Skeletal muscle satellite cell (primary cell): ENCODE data around the gene ME3.
"Not testable (repeated sequence)": the region's sequence is repeated elsewhere in the genome, so short reads cannot be mapped to it uniquely, and the experiment has no call there.

Source experiments
- H3K27me3 ChIP-seq: 2 replicates; pipeline ENCODE4 v1.7.0; 2013; ENCODE audit warnings: low read length; ENCODE audit not compliant: control insufficient read depth, insufficient read depth
- H3K36me3 ChIP-seq: 2 replicates; pipeline ENCODE4 v1.7.0; 2013; ENCODE audit warnings: mild to moderate bottlenecking, control low read depth, low read length; ENCODE audit not compliant: insufficient read depth
- H3K4me1 ChIP-seq: 2 replicates; pipeline ENCODE4 v1.7.0; 2013; ENCODE audit warnings: low read length; ENCODE audit not compliant: control insufficient read depth, insufficient read depth
- H3K4me2 ChIP-seq: 2 replicates; pipeline ENCODE4 v1.7.0; 2013; ENCODE audit warnings: mild to moderate bottlenecking, low read length
- H3K4me3 ChIP-seq: 2 replicates; pipeline ENCODE4 v1.7.0; 2013; ENCODE audit warnings: low read length
- H3K9ac ChIP-seq: 2 replicates; pipeline ENCODE4 v1.7.0; 2013; ENCODE audit warnings: mild to moderate bottlenecking, low read depth, low read length, moderate library complexity
- H3K9me3 ChIP-seq: replicated peaks from 2 replicates; pipeline ENCODE4 v1.7.0; 2013; ENCODE audit warnings: mild to moderate bottlenecking, control low read depth, low read length

ME3 gene

DNA sequence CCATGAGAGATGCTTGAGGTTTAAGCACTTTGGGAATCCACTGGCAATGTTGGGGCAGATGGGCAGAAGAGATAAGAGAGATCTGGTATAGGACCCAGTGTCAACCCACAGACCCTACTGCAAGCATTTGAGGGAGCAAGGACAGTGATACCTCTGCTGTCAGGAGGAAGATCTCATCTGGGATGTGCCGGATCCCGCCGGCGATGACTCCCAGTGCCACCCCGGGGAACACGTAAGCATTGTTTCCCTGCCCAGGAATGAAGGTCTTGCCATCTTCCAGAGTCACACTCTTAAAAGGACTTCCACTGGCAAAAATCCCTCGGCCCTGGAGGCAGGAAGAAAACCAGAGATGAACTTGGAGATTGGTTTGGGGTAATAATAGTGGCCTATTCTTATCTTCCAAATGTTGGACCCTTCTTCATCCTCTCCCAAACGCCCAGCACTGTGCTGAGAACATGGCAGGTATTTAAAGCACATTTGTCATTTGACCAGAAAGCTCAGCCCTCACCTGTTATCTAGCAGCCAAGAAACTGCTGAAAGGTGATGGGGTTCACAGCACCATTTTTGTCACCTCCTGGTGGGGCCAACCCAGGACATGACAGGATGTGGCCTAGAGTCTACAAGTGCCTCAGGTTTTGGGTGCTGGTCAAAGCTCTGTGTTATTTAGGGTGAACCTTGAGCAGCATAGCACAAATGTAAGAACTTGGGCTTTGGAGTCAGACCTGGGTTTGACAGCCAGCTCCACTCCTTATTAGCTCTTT is 226.1 kb downstream of the ME3 start:
- Histone ChIP-seq H3K36me3 (peaks cover 3% of the 10 kb centered on the region), H3K4me1 (no peaks in the 10 kb centered on the region), H3K27me3 (no peaks in the 10 kb centered on the region), H3K9ac (no peak overlapping the region), H3K4me3 (no peak overlapping the region), H3K4me2 (no peak overlapping the region), H3K9me3 (no peaks in the 10 kb centered on the region)

DNA sequence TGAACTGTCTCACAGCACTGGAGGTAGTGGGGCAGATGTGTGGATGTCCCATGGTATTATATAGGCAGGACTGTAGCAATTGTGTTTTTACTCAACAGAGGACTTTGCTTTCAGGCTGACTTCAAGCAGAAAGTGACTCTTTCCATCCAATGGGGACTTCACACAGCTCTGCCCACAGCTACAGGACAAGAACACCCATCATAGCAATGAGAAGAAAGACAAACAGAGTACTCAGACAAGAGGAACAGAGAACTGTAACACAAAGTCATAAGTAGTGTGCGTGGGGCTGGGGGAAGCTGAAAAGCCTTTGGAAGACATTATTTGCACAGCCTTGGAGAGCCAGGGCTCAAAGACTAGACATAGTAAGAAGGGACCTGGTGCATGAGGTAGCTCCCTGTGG is 227.4 kb downstream of the ME3 start:
- peaks cover 3% of the 10 kb centered on the region for H3K36me3 ChIP-seq
- H3K4me1 ChIP-seq = peaks cover 9% of the 10 kb centered on the region
- H3K9me3 ChIP-seq = no peaks in the 10 kb centered on the region
- H3K4me3 ChIP-seq = no peak overlapping the region
- no peak overlapping the region for H3K4me2 ChIP-seq
- no peaks in the 10 kb centered on the region for H3K27me3 ChIP-seq
- H3K9ac ChIP-seq = no peak overlapping the region

DNA sequence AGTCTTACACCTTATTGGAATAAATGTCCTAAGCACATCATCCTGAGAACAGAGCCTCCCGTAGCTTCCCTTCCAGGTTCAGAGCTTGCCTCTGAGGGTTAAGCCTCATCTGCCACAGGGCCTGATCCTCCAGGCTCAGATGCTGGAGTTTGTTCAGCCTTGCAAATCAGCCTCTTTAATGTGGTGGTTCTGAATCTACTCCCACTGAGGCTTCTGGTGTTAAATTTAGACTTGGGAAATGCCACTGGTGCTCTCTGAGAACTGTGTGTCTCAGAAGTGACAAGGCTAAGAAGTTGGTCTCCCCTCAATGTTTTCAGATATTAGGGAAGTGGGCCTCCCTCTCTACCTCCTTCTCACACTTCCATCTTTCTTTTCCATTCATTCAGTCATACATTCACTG is 229.0 kb downstream of the ME3 start:
- no peak overlapping the region for H3K4me3 ChIP-seq
- H3K4me2 ChIP-seq = no peak overlapping the region
- H3K9me3 ChIP-seq = no peaks in the 10 kb centered on the region
- no peak overlapping the region for H3K9ac ChIP-seq
- H3K36me3 ChIP-seq = peaks cover 3% of the 10 kb centered on the region
- H3K27me3 ChIP-seq = no peaks in the 10 kb centered on the region
- peaks cover 14% of the 10 kb centered on the region for H3K4me1 ChIP-seq

DNA sequence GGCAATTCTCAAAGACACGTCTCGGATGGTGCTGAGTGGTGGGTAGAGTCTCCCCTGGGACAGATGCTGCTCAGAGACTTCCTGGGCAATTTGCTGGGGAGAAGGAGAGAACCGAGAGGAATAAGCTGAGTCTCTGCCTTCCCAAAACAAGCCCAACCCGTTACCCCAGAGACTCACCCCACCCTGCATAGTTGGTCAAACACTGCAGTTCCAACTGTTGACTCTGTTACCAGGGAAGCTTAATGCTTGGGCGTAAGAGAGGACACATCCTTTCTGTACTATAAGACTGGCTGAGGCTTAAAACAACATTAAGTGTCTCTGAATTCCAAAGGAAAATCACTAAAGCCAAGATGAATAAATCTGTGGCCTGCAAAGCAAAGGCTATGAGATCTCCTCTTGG is 229.6 kb downstream of the ME3 start:
- Histone ChIP-seq H3K4me2 (no peak overlapping the region), H3K4me3 (no peak overlapping the region), H3K4me1 (peaks cover 14% of the 10 kb centered on the region), H3K9me3 (no peaks in the 10 kb centered on the region), H3K27me3 (no peaks in the 10 kb centered on the region), H3K36me3 (peaks cover 3% of the 10 kb centered on the region), H3K9ac (no peak overlapping the region)

DNA sequence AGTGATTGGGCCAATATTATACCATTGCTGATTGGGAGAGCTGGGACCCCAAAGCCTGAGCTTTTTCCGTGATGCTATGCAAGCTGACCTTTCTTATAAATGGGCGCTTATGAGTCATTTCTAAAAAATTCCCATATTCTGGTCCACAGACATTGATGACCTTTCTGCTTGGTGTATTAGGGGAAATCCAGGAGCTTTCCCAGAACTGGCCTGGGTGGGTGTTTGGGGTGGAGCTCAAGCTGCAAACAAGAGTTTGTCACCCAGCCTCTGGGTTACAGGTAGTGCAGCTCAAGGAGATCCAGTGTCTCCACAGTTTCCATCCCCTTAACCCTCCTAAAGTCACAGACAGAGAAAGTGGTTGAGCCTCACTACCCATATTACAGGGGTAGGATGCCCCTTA is 230.0 kb downstream of the ME3 start:
- Histone ChIP-seq H3K4me1 (peaks cover 14% of the 10 kb centered on the region), H3K4me3 (no peak overlapping the region), H3K4me2 (no peak overlapping the region), H3K9me3 (no peaks in the 10 kb centered on the region), H3K27me3 (no peaks in the 10 kb centered on the region), H3K9ac (no peak overlapping the region), H3K36me3 (peaks cover 3% of the 10 kb centered on the region)

DNA sequence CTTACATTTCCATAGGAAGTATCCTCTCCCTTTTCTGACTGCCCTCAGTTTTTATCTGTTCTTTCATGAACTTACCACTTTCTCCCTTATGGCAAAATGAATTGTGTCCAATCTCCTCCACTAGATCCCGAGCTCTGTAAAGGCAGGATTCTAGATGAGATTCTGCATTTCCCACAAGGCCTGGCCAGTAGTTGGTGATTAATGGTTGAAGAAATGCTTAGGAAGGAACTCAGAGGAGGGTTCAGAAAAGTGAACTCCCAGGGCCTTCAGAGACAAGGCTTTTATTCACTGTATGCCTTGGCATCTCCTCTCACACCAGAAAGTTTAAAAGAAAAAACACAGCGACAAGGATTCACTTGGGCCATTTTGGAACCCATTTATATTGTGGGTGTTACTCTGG is 231.6 kb downstream of the ME3 start:
- Histone ChIP-seq H3K4me2 (no peak overlapping the region), H3K4me1 (peaks cover 14% of the 10 kb centered on the region), H3K36me3 (peaks cover 3% of the 10 kb centered on the region), H3K27me3 (no peaks in the 10 kb centered on the region), H3K9me3 (no peaks in the 10 kb centered on the region), H3K4me3 (no peak overlapping the region), H3K9ac (no peak overlapping the region)

DNA sequence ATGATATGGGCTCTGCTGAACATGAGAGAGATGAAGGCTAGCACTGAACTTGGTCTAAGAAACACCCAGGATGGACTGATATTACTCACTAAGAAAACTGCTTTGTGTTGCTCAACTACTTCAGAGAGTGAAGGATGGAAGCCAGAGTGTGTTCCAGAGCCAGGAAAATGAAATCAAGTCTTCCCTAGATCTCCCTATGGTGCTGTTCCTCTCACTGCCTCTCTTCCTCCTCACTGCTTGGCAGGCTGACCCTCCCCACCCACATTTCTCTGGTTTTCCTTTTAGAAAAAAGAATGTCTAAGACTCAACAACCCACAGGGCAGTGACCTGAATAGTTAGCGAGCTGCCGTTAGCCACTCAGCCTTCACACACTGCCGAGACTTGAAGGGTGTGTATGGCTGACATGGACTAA is 232.1 kb downstream of the ME3 start:
- peaks cover 3% of the 10 kb centered on the region for H3K36me3 ChIP-seq
- no peak overlapping the region for H3K4me2 ChIP-seq
- no peak overlapping the region for H3K4me3 ChIP-seq
- peaks cover 14% of the 10 kb centered on the region for H3K4me1 ChIP-seq
- H3K9ac ChIP-seq = no peak overlapping the region
- no peaks in the 10 kb centered on the region for H3K9me3 ChIP-seq
- no peaks in the 10 kb centered on the region for H3K27me3 ChIP-seq

DNA sequence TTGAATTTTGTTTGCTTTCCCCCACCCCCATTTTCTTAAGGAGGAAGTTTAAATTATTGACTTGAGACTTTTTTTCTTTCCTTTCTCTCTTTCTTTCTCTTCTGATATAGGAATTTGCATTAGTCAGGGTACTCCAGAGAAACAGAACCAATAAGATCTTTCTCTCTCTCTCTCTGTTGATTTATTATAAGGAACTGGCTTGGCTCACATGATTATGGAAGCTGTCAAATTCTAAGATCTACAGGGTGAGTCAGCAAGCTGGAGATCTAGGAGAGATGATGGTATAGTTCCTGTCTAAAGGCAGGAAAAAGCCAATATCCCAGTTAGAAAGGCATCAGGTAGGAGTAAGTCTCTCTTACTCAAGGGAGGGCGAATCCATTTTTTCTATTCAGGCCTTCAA is 233.7 kb downstream of the ME3 start:
- no peaks in the 10 kb centered on the region for H3K27me3 ChIP-seq
- H3K9ac ChIP-seq = no peak overlapping the region
- no peaks in the 10 kb centered on the region for H3K9me3 ChIP-seq
- no peak overlapping the region for H3K4me2 ChIP-seq
- no peak overlapping the region for H3K4me3 ChIP-seq
- peaks cover 14% of the 10 kb centered on the region for H3K4me1 ChIP-seq
- peaks cover under 1% of the 10 kb centered on the region for H3K36me3 ChIP-seq

DNA sequence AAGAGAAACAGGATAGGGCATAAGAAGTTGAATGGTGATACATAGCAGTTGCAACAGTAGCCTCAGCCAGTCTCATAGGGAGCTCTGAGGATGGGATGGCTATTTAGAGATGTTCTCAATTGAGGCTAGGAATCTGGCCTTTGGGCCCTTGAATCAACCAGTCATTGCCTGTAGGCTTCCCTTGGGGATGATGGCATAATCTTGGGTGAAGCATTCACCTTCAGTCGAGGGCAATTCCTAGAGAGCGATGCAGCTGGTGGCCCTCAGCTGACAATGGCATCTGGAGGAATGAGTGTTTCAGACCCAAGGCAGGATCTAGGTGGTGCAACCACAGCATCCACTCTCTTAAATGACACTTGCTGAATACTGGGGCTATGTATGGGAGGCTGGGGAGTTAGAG is 236.7 kb downstream of the ME3 start:
- Histone ChIP-seq H3K4me3 (no peak overlapping the region), H3K4me2 (no peak overlapping the region), H3K27me3 (no peaks in the 10 kb centered on the region), H3K9me3 (no peaks in the 10 kb centered on the region), H3K4me1 (peaks cover 12% of the 10 kb centered on the region), H3K9ac (no peak overlapping the region), H3K36me3 (no peaks in the 10 kb centered on the region)

DNA sequence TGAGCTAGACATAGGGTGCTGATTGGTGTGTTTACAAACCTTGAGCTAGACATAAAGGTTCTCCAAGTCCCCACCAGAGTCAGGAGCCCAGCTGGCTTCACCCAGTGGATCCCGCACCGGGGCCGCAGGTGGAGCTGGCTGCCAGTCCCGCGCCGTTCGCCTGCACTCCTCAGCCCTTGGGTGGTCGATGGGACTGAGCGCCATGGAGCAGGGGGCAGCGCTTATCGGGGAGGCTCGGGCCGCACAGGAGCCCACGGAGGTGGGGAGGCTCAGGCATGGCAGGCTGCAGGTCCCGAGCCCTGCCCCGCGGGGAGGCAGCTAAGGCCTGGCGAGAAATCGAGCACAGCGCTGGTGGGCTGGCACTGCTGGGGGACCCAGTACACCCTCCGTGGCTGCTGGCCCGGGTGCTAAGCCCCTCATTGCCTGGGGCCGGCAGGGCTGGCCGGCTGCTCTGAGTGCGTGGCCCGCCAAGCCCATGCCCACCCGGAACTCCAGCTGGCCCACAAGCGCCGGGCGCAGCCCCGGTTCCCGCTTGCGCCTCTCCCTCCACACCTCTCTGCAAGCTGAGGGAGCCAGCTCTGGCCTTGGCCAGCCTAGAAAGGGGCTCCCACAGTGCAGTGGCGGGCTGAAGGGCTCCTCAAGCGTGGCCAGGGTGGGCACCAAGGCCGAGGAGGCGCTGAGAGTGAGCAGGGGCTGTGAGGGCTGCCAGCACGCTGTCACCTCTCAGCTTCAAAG is 238.9 kb downstream of the ME3 start:
- H3K36me3 ChIP-seq, H3K4me2 ChIP-seq, H3K4me3 ChIP-seq, H3K27me3 ChIP-seq, H3K9me3 ChIP-seq, H3K9ac ChIP-seq, H3K4me1 ChIP-seq: not testable (repeated sequence)

DNA sequence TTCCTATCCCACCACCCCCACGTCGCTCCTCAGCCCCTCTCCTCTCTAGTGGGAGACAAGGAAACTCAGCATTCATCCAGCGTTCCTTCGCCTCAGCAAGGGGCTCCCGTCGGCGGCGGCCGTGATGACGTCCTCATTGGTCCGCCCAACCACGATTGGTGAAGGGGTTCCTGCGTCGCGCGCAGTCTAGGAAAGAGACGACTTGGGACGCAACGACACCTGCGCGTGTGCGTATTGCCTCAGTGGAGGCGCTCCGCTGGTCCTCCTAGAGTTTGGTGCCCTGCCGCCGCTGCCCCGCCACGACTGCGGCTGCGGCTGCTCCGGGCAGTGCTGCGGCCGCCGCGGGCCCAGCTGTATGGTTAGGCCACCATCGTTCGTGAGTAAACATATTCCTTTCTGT is 241.2 kb downstream of the ME3 start:
- Histone ChIP-seq H3K4me1 (no peaks in the 10 kb centered on the region), H3K9ac (no peak overlapping the region), H3K4me2 (no peak overlapping the region), H3K4me3 (no peak overlapping the region), H3K36me3 (no peaks in the 10 kb centered on the region), H3K9me3 (no peaks in the 10 kb centered on the region), H3K27me3 (no peaks in the 10 kb centered on the region)

DNA sequence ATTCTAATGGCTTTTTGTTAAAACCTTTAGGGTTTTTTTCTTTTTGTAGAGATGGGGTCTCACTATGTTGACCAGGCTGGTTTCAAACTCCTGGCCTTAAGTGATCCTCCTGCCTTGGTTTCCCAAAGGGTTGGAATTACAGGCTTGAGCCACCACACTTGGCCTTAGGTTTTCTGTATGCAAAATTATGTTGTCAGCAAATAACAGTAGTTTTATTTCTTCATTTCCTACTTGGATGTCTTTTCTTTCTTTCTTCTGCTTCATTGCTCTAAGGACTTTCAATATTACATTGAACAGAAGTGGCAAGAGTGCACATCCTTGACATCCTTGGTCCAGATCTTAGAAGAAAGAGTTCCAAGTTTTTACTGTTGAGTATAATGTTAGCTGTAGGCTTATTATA is 245.0 kb downstream of the ME3 start:
- Histone ChIP-seq H3K9me3 (no peaks in the 10 kb centered on the region), H3K27me3 (no peaks in the 10 kb centered on the region), H3K4me1 (no peaks in the 10 kb centered on the region), H3K36me3 (no peaks in the 10 kb centered on the region), H3K9ac (no peak overlapping the region), H3K4me3 (no peak overlapping the region), H3K4me2 (no peak overlapping the region)
